Smooth muscle cell of trachea (primary cell): ENCODE results near the gene PPP3R2. TPM values are rescaled to one million over a fixed set of nuclear protein-coding genes. Genes with fewer than 3 reads are reported as not detected.

Source experiments
- total RNA-seq: library from RNA; depleted of rRNA; stranded (reverse); fragments of >200 nt; gene quantifications from 2 replicates; pipeline ENCODE4 v1.2.1, GENCODE V29; 2014

PPP3R2 gene, protein sequence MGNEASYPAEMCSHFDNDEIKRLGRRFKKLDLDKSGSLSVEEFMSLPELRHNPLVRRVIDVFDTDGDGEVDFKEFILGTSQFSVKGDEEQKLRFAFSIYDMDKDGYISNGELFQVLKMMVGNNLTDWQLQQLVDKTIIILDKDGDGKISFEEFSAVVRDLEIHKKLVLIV
- total RNA-seq, result not detected in 2 replicates

DNA sequence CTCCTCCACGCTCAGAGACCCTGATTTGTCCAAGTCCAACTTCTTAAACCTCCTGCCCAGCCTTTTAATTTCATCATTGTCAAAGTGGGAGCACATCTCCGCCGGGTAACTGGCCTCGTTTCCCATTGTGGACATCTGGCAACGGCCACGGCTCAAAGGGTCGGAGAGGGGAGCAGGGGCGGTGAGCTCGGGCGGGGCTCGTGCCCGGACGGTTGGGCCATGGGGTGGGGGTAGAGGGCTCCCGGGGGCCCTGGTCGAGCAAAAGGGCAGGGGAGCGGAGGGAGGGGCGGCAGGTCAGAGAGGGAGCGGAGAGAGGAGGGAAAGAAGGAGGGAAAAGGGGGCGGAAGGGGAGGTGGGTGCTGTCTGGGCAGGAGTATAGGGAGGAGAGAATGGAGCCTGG is at the start of gene PPP3R2:
Gene PPP3R2 (minus strand): TSS at position 174 of the 400 bp plus-strand sequence. CDS start 48 bp downstream, at position 126.

Other genes starting within 250 kb of the PPP3R2 start
- not detected in 2 replicates for gene BAAT, start 210.0 kb downstream of the PPP3R2 start, total RNA-seq
- gene MRPL50, start 196.4 kb downstream of the PPP3R2 start, total RNA-seq, result 10.9 and 13.7 TPM in 2 replicates
- gene ZNF189, start 196.1 kb downstream of the PPP3R2 start, total RNA-seq, result 17.4 and 24.4 TPM in 2 replicates
- gene ALDOB, start 159.2 kb downstream of the PPP3R2 start, total RNA-seq, result not detected in 2 replicates
- gene RNF20, start 61.1 kb downstream of the PPP3R2 start, total RNA-seq, result 30.4 and 38.5 TPM in 2 replicates
- not detected in 2 replicates for gene GRIN3A, start 143.7 kb upstream of the PPP3R2 start, total RNA-seq